HG03095 (cell line): ENCODE data around the gene MCAM.

Experiments
- ATAC-seq: cut with Tn5 transposase; IDR thresholded peaks from one replicate; pipeline ENCODE4 v1.9.1; 2021; ENCODE audit warnings: moderate library complexity; ENCODE audit not compliant: unreplicated experiment

MCAM gene

GRCh38 chr11:119267645-119268044 lies 49.3 kb downstream of the MCAM start:
- no peak for ATAC-seq

- ATAC-seq = no peak
Observed at GRCh38 chr11:119266517-119267255, 50.2 kb downstream of the MCAM start.

GRCh38 chr11:119266063-119266462 lies 50.9 kb downstream of the MCAM start:
- no peak for ATAC-seq

GRCh38 chr11:119263352-119263940 lies 53.5 kb downstream of the MCAM start:
- no peak for ATAC-seq

GRCh38 chr11:119262668-119263351 lies 54.1 kb downstream of the MCAM start:
- ATAC-seq = no peak

GRCh38 chr11:119258983-119259382 lies 57.9 kb downstream of the MCAM start:
- no peak for ATAC-seq
